Karpas-422 (cell line): ENCODE data around the gene KRTAP23-1. TPM values are rescaled to one million over a fixed set of nuclear protein-coding genes. Genes with fewer than 3 reads are reported as not detected.

Experiments used
- small RNA-seq: library from RNA; depleted of rRNA; stranded (forward); fragments of <200 nt; gene quantifications from one replicate; pipeline ENCODE3, GENCODE V24; 2014
- total RNA-seq: library from RNA; depleted of rRNA; stranded (reverse); fragments of >200 nt; shearing (Covaris generic); gene quantifications from 2 replicates; pipeline ENCODE4 v1.2.3, GENCODE V29; 2014; ENCODE audit warnings: low replicate concordance; rRNA removed

Gene KRTAP23-1
- total RNA-seq, 1 experiment from 2014 or later, result not detected

Small RNAs within 50 kb of the gene (small RNA-seq; reads per million reads assigned to genes)
- gene KRTAP23-1 (not detected), gene MIR4327 (not detected)

Other genes with a start within 250 kb of the KRTAP23-1 start
- not detected in 2 replicates for gene CLDN17, start 181.8 kb downstream of the KRTAP23-1 start, total RNA-seq
- gene CLDN8, start 132.5 kb downstream of the KRTAP23-1 start, total RNA-seq, result not detected in 2 replicates
- gene KRTAP24-1, start 65.7 kb downstream of the KRTAP23-1 start, total RNA-seq, result not detected in 2 replicates
- not detected in 2 replicates for gene KRTAP25-1, start 59.1 kb downstream of the KRTAP23-1 start, total RNA-seq
- gene KRTAP26-1, start 28.3 kb downstream of the KRTAP23-1 start, total RNA-seq, result not detected in 2 replicates
- gene KRTAP27-1, start 10.9 kb downstream of the KRTAP23-1 start, total RNA-seq, result not detected in 2 replicates
- gene KRTAP13-2, start 23.7 kb upstream of the KRTAP23-1 start, total RNA-seq, result not detected in 2 replicates
- gene KRTAP13-1, start 47.4 kb upstream of the KRTAP23-1 start, total RNA-seq, result not detected in 2 replicates
- not detected in 2 replicates for gene KRTAP13-3, start 77.3 kb upstream of the KRTAP23-1 start, total RNA-seq
- not detected in 2 replicates for gene KRTAP13-4, start 81.6 kb upstream of the KRTAP23-1 start, total RNA-seq
- not detected in 2 replicates for gene KRTAP15-1, start 91.7 kb upstream of the KRTAP23-1 start, total RNA-seq
- not detected in 2 replicates for gene KRTAP19-1, start 131.8 kb upstream of the KRTAP23-1 start, total RNA-seq
- not detected in 2 replicates for gene KRTAP19-2, start 138.8 kb upstream of the KRTAP23-1 start, total RNA-seq
- not detected in 2 replicates for gene KRTAP19-3, start 143.4 kb upstream of the KRTAP23-1 start, total RNA-seq
- gene KRTAP19-4, start 148.6 kb upstream of the KRTAP23-1 start, total RNA-seq, result not detected in 2 replicates
- gene KRTAP19-5, start 153.5 kb upstream of the KRTAP23-1 start, total RNA-seq, result not detected in 2 replicates
- gene KRTAP19-6, start 193.3 kb upstream of the KRTAP23-1 start, total RNA-seq, result not detected in 2 replicates
- gene KRTAP19-7, start 212.7 kb upstream of the KRTAP23-1 start, total RNA-seq, result not detected in 2 replicates
- gene KRTAP22-2, start 241.8 kb upstream of the KRTAP23-1 start, total RNA-seq, result not detected in 2 replicates
- not detected in 2 replicates for gene KRTAP6-3, start 243.8 kb upstream of the KRTAP23-1 start, total RNA-seq